IPS-20b (cell line): Measurements from ENCODE around the gene CLSTN2.

Experiments used
- H3K27ac ChIP-seq: one replicate; pipeline ENCODE4 v1.5.1; 2013; ENCODE audit warnings: low read length
- H3K27me3 ChIP-seq: 2 replicates; pipeline ENCODE4 v1.6.1; 2013; ENCODE audit warnings: mild to moderate bottlenecking, low read length, inconsistent platforms; ENCODE audit not compliant: insufficient read depth
- H3K36me3 ChIP-seq: 2 replicates; pipeline ENCODE4 v1.6.1; 2013; ENCODE audit warnings: low read depth, mild to moderate bottlenecking, inconsistent platforms, low read length, moderate library complexity; ENCODE audit not compliant: insufficient read depth
- H3K4me1 ChIP-seq: 2 replicates; pipeline ENCODE4 v1.6.1; 2013; ENCODE audit warnings: mild to moderate bottlenecking, control low read depth, inconsistent platforms, low read length, moderate library complexity; ENCODE audit not compliant: insufficient read depth
- H3K4me3 ChIP-seq: 2 replicates; pipeline ENCODE4 v1.5.1; 2013; ENCODE audit warnings: mild to moderate bottlenecking, low read length, inconsistent platforms
- H3K9ac ChIP-seq: 2 replicates; pipeline ENCODE4 v1.6.1; 2013; ENCODE audit warnings: low read depth, mild to moderate bottlenecking, inconsistent platforms, low read length, moderate library complexity
- H3K9me3 ChIP-seq: 2 replicates; pipeline ENCODE4 v1.6.1; 2013; ENCODE audit warnings: mild to moderate bottlenecking, low read depth, low read length, inconsistent platforms; ENCODE audit not compliant: insufficient read depth

CLSTN2 gene

GRCh38 chr3:140597792-140598191 is 662.8 kb downstream of the CLSTN2 start:
- H3K9me3 ChIP-seq, result no peaks in the 10 kb centered on the region
- H3K4me3 ChIP-seq, result no peak overlapping the region
- no peaks in the 10 kb centered on the region; the same call in 1 of the 2 replicates for H3K4me1 ChIP-seq
- no peak overlapping the region for H3K9ac ChIP-seq
- H3K27me3 ChIP-seq, result no peaks in the 10 kb centered on the region
- no peaks in the 10 kb centered on the region for H3K36me3 ChIP-seq
- no peak overlapping the region for H3K27ac ChIP-seq

GRCh38 chr3:140599009-140599408 is 664.0 kb downstream of the CLSTN2 start:
- Histone ChIP-seq H3K4me3 (no peak overlapping the region), H3K4me1 (no peaks in the 10 kb centered on the region; the same call in 1 of the 2 replicates), H3K9ac (no peak overlapping the region)

GRCh38 chr3:140599496-140599895 is 664.5 kb downstream of the CLSTN2 start:
- no peaks in the 10 kb centered on the region for H3K9me3 ChIP-seq
- no peaks in the 10 kb centered on the region for H3K36me3 ChIP-seq
- no peak overlapping the region for H3K27ac ChIP-seq
- H3K9ac ChIP-seq, result no peak overlapping the region
- no peak overlapping the region for H3K4me3 ChIP-seq
- no peaks in the 10 kb centered on the region for H3K27me3 ChIP-seq
- H3K4me1 ChIP-seq, result no peaks in the 10 kb centered on the region; the same call in 1 of the 2 replicates

More at GRCh38 chr3:140599009-140599408, 664.0 kb downstream of the CLSTN2 start:
- Histone ChIP-seq H3K27me3 (no peaks in the 10 kb centered on the region), H3K36me3 (no peaks in the 10 kb centered on the region), H3K27ac (no peak overlapping the region), H3K9me3 (no peaks in the 10 kb centered on the region)

GRCh38 chr3:140601881-140602280 is 666.9 kb downstream of the CLSTN2 start:
- H3K9me3 ChIP-seq, result no peaks in the 10 kb centered on the region
- H3K27ac ChIP-seq, result no peak overlapping the region
- no peaks in the 10 kb centered on the region for H3K36me3 ChIP-seq
- no peaks in the 10 kb centered on the region; the same call in 1 of the 2 replicates for H3K4me1 ChIP-seq
- H3K27me3 ChIP-seq, result no peaks in the 10 kb centered on the region
- H3K4me3 ChIP-seq, result no peak overlapping the region
- H3K9ac ChIP-seq, result no peak overlapping the region

- no peak overlapping the region for H3K4me3 ChIP-seq
- H3K27ac ChIP-seq, result no peak overlapping the region
- no peaks in the 10 kb centered on the region for H3K9me3 ChIP-seq
- no peaks in the 10 kb centered on the region; the same call in 1 of the 2 replicates for H3K4me1 ChIP-seq
- H3K9ac ChIP-seq, result no peak overlapping the region
- no peaks in the 10 kb centered on the region for H3K27me3 ChIP-seq
- H3K36me3 ChIP-seq, result no peaks in the 10 kb centered on the region
Measured at GRCh38 chr3:140602781-140603180, 667.8 kb downstream of the CLSTN2 start.

- Histone ChIP-seq H3K27ac (no peak overlapping the region), H3K4me3 (no peak overlapping the region), H3K36me3 (no peaks in the 10 kb centered on the region), H3K4me1 (no peaks in the 10 kb centered on the region; the same call in 1 of the 2 replicates), H3K9ac (no peak overlapping the region), H3K27me3 (no peaks in the 10 kb centered on the region), H3K9me3 (no peaks in the 10 kb centered on the region)
Measured at GRCh38 chr3:140603766-140604165, 668.8 kb downstream of the CLSTN2 start.

- H3K4me1 ChIP-seq, result no peaks in the 10 kb centered on the region
- no peaks in the 10 kb centered on the region for H3K36me3 ChIP-seq
- no peak overlapping the region for H3K4me3 ChIP-seq
- no peak overlapping the region for H3K9ac ChIP-seq
- H3K27me3 ChIP-seq, result no peaks in the 10 kb centered on the region
- no peaks in the 10 kb centered on the region for H3K9me3 ChIP-seq
- H3K27ac ChIP-seq, result no peak overlapping the region
Measured at GRCh38 chr3:140610544-140610943, 675.6 kb downstream of the CLSTN2 start.

GRCh38 chr3:140614001-140614400 is 679.0 kb downstream of the CLSTN2 start:
- H3K36me3 ChIP-seq, result no peaks in the 10 kb centered on the region
- no peak overlapping the region for H3K27ac ChIP-seq
- H3K9me3 ChIP-seq, result no peaks in the 10 kb centered on the region
- no peaks in the 10 kb centered on the region for H3K4me1 ChIP-seq
- no peak overlapping the region for H3K4me3 ChIP-seq
- H3K27me3 ChIP-seq, result no peaks in the 10 kb centered on the region
- H3K9ac ChIP-seq, result no peak overlapping the region

- Histone ChIP-seq H3K27ac (no peak overlapping the region), H3K9ac (no peak overlapping the region), H3K27me3 (no peaks in the 10 kb centered on the region), H3K4me3 (no peak overlapping the region), H3K4me1 (no peaks in the 10 kb centered on the region), H3K9me3 (no peaks in the 10 kb centered on the region), H3K36me3 (no peaks in the 10 kb centered on the region)
Measured at GRCh38 chr3:140617135-140617534, 682.1 kb downstream of the CLSTN2 start.

- Histone ChIP-seq H3K4me1 (no peaks in the 10 kb centered on the region), H3K9me3 (no peaks in the 10 kb centered on the region)
Measured at GRCh38 chr3:140626856-140627255, 691.9 kb downstream of the CLSTN2 start.

More at GRCh38 chr3:140626856-140627255, 691.9 kb downstream of the CLSTN2 start:
- Histone ChIP-seq H3K9ac (no peak overlapping the region), H3K27ac (no peak overlapping the region), H3K4me3 (no peak overlapping the region), H3K27me3 (no peaks in the 10 kb centered on the region), H3K36me3 (no peaks in the 10 kb centered on the region)
